ENCODE data around the gene PIWIL4. TPM values are rescaled to one million over a fixed set of nuclear protein-coding genes. Genes with fewer than 3 reads are reported as not detected.

PIWIL4 gene
- 0.07 to 0.47 TPM (median 0.15 TPM) in 5 replicates for total RNA-seq (2022; extraction: Qiagen RNA extraction)

GRCh38 chr11:94567181-94567670, at the start of gene PIWIL4:
TSS of gene PIWIL4 (plus strand) at chr11:94567368. CDS start at chr11:94567519, 151 bp downstream.

GRCh38 chr11:94543695-94544645, 23.2 kb upstream of the PIWIL4 start, which contains the start of gene FUT4:
TSS of gene FUT4 (plus strand) at chr11:94543921. CDS start at chr11:94544134, 213 bp downstream.

Other genes with a start within 250 kb of the PIWIL4 start
- gene GPR83, start 165.9 kb upstream of the PIWIL4 start, total RNA-seq (2022; extraction: Qiagen RNA extraction) = 0.03 to 0.08 TPM (median 0.05 TPM) in 5 replicates
- gene MRE11, start 73.5 kb upstream of the PIWIL4 start, total RNA-seq (2022; extraction: Qiagen RNA extraction) = 12.5 to 20.3 TPM (median 15.1 TPM) in 5 replicates
- gene ANKRD49, start 73.4 kb upstream of the PIWIL4 start, total RNA-seq (2022; extraction: Qiagen RNA extraction) = 6.3 to 7.9 TPM (median 6.6 TPM) in 5 replicates
- not detected in 5 replicates for gene C11orf97, start 54.9 kb upstream of the PIWIL4 start, total RNA-seq (2022; extraction: Qiagen RNA extraction)
- 2.2 to 2.9 TPM (median 2.6 TPM) in 5 replicates for gene FUT4, start 23.4 kb upstream of the PIWIL4 start, total RNA-seq (2022; extraction: Qiagen RNA extraction)
- 7.5 to 9.7 TPM (median 8.0 TPM) in 5 replicates for gene AMOTL1, start 201.0 kb downstream of the PIWIL4 start, total RNA-seq (2022; extraction: Qiagen RNA extraction)

Data from A549 treated with CORT108297 at 1 μM for 4 hours (cell line).